ENCODE results near the gene DNM3. TPM values are rescaled to one million over a fixed set of nuclear protein-coding genes. Genes with fewer than 3 reads are reported as not detected.
"Not testable (repeated sequence)": the region's sequence is repeated elsewhere in the genome, so short reads cannot be mapped to it uniquely, and the experiment has no call there.

DNM3 gene
- total RNA-seq, 2 donors from 2014 or later: 4.7 to 4.9 TPM

DNA sequence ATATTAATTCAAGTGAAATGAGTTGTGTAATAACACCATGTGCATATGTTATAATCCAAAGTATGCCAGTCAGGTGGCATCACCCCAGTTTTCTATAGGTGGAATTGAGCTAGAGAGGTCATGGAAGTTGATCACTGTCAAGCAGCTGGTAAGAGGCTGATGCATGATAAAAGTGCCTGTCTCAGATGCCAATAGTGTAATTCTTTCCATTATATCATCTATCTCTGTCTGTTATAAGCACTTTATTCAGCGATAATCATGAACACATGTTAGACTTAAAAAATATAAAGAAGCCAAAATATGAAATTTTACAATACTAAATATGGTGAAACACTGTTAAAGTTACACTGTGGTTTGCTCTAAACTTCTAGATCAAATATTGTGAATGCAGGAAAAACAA lies 156.6 kb downstream of the DNM3 start:
- intact Hi-C loops (cut with DNase I): loop anchor here in 1 of 2 donors (10.0 kb wide), 1 partner anchor 353 kb away; no protein-coding TSS in a partner anchor

GRCh38 chr1:171998711-171999110 lies 157.4 kb downstream of the DNM3 start:
- intact Hi-C loops (cut with DNase I): loop anchor here in 1 of 2 donors (10.0 kb wide), 1 partner anchor 354 kb away; no protein-coding TSS in a partner anchor
- no peak for DNase-seq (ENCODE audit: low spot score)

More for the DNA sequence above, 156.6 kb downstream of the DNM3 start:
- DNase-seq (ENCODE audit: low spot score): no peak

- DNase-seq (ENCODE audit: low spot score): no peak
- intact Hi-C loops (cut with DNase I): loop anchor here (5.0 to 10.0 kb wide), 3 partner anchors 355 to 443 kb away; partner anchors contain the start of genes C1orf105 (in 1 of the 2) and PIGC (in 1 of the 2)
Observed at GRCh38 chr1:171999756-172000155, 158.5 kb downstream of the DNM3 start.

DNA sequence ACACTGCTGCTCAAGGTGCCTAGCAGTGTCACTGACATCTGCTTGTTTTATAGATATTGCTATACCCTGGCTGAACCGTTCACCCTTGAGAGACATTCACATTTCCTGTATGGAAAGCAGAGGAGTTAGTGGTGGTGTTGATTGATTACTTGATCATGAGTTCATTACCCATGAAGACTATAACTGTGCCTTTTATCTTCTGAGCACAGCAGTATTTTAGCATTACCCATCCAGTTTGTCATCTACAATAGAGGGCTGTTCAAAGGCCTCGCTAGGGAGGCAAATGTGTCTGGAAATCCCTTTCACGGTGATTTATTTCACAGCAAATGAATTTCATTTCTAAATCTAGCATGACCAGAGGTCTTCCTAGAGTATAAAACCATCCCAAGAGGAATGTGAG lies 160.0 kb downstream of the DNM3 start:
- intact Hi-C loops (cut with DNase I): loop anchor here (5.0 to 10.0 kb wide), 2 partner anchors 424 to 441 kb away; partner anchors contain the start of genes C1orf105 (in 1 of the 2) and PIGC (in 1 of the 2)
- DNase-seq (ENCODE audit: low spot score): no peak

GRCh38 chr1:172002725-172003345 lies 161.5 kb downstream of the DNM3 start:
- DNase-seq (ENCODE audit: low spot score): no peak
- intact Hi-C loops (cut with DNase I): loop anchor here (5.0 to 10.0 kb wide), 2 partner anchors 422 to 439 kb away; partner anchors contain the start of genes C1orf105 (in 1 of the 2) and PIGC (in 1 of the 2)

GRCh38 chr1:172003766-172004530 lies 162.7 kb downstream of the DNM3 start:
- no peak for DNase-seq (ENCODE audit: low spot score)
- intact Hi-C loops (cut with DNase I): loop anchor here (5.0 to 10.0 kb wide), 2 partner anchors 421 to 438 kb away; partner anchors contain the start of genes C1orf105 (in 1 of the 2) and PIGC (in 1 of the 2)

GRCh38 chr1:172004671-172005070 lies 163.4 kb downstream of the DNM3 start:
- DNase-seq (ENCODE audit: low spot score): no peak
- intact Hi-C loops (cut with DNase I): loop anchor here (5.0 to 10.0 kb wide), 2 partner anchors 420 to 438 kb away; partner anchors contain the start of genes C1orf105 (in 1 of the 2) and PIGC (in 1 of the 2)

DNA sequence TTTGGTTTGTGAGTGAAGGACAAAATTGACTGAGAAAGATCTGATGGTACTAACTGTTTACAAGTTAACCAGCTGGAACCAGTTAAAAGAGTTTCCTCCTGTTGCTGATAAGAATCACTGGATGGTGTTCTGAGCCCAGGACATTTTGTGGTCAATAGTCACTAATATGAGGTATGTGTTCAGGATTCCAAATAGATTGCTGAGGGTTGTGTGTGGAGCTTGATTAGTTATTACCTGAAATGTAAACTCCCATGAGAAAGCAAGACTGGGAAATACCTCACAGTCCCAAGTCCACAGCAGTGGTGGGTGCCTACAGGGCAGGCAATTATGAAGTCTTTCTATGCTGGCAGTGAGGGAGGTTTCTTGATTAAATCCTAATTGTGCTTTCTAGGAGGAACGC lies 164.6 kb downstream of the DNM3 start:
- intact Hi-C loops (cut with DNase I): loop anchor here in 1 of 2 donors (10.0 kb wide), 1 partner anchor 419 kb away; the partner anchor contains the start of gene C1orf105
- no peak for DNase-seq (ENCODE audit: low spot score)

- intact Hi-C loops (cut with DNase I): loop anchor here in 1 of 2 donors (10.0 kb wide), 1 partner anchor 418 kb away; the partner anchor contains the start of gene C1orf105
- no peak for DNase-seq (ENCODE audit: low spot score)
Observed at GRCh38 chr1:172006660-172007059, 165.4 kb downstream of the DNM3 start.

DNA sequence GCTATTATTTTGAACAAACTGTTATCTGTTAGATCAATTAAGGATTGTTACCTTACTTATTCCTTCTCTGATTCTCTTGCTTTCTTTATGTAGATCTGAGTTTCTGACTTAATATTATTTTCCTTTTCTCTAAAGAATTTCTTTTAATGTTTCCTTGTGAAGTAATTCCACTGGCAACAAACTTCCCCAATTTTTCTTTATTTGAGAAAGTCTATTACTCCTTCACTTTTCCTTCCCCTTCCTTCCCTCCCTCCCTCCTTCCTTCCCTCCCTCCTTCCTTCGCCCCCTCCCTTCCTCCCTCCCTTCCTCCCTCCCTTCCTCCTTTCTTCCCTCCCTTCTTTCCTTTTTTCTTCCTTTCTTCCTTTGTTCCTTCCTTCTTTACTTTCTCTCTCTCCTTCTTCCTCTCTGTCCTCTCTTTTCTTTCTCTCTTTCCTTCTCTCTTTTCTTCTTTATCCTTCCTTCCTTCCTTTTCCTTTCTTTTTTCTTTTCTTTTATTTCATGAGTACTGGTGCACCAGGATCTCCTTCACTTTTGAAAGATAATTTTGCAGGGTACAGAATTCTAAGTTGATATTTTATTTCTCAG lies 177.5 kb downstream of the DNM3 start:
- DNase-seq (ENCODE audit: low spot score): no peak
- intact Hi-C loops (cut with DNase I): no loop called here

- intact Hi-C loops (cut with DNase I): no loop called here
- no peak for DNase-seq (ENCODE audit: low spot score)
Observed at GRCh38 chr1:172019976-172020375, 178.7 kb downstream of the DNM3 start.

- intact Hi-C loops (cut with DNase I): no loop called here
Observed at GRCh38 chr1:172024516-172024915, 183.2 kb downstream of the DNM3 start.

GRCh38 chr1:172024944-172025738 lies 183.8 kb downstream of the DNM3 start:
- DNase-seq (ENCODE audit: low spot score); intact Hi-C loops (cut with DNase I): not testable (repeated sequence)

More at GRCh38 chr1:172024516-172024915, 183.2 kb downstream of the DNM3 start:
- no peak for DNase-seq (ENCODE audit: low spot score)

GRCh38 chr1:172040466-172040865 lies 199.2 kb downstream of the DNM3 start:
- intact Hi-C loops (cut with DNase I): loop anchor here in 1 of 2 donors (10.0 kb wide), 1 partner anchor 364 kb away; no protein-coding TSS in a partner anchor
- no peak for DNase-seq (ENCODE audit: low spot score)

DNA sequence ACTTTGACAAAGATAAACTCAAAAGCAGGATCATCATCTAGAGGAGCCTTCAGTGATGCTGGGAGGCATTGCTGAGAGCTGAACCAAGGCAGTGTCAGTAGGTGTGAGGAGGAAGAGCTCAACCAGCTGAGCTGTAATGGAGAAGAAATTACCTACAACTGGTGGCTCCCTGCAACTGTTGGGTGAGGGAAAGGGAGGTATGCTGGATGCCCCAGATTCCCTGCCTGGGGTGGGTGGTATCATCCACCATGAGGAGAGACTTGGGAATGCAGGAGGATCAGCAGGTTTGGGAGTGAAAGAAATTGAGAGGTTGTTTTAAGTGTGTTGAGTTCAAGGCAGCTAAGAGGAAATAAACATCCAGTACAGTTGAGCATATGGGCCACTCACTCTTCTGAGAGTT lies 199.8 kb downstream of the DNM3 start:
- intact Hi-C loops (cut with DNase I): loop anchor here in 1 of 2 donors (10.0 kb wide), 1 partner anchor 364 kb away; no protein-coding TSS in a partner anchor
- DNase-seq (ENCODE audit: low spot score): no peak

DNA sequence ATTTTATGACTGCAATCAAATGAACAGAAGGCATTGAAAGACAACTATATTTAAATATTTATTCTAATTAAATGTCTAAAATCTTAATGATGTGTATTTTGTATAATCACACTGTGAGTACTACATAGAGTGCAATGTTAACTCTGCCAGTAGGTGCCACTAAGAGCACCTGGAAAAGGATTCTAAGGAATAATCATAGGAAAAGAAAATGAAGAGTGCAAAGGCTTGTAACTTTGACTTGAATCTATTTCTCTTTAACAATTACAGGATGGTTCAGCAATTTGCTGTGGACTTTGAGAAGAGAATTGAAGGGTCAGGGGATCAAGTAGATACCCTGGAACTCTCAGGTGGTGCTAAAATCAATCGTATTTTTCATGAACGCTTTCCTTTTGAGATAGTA lies 200.4 kb downstream of the DNM3 start:
- DNase-seq (ENCODE audit: low spot score): no peak
- intact Hi-C loops (cut with DNase I): loop anchor here in 1 of 2 donors (10.0 kb wide), 1 partner anchor 363 kb away; no protein-coding TSS in a partner anchor

DNA sequence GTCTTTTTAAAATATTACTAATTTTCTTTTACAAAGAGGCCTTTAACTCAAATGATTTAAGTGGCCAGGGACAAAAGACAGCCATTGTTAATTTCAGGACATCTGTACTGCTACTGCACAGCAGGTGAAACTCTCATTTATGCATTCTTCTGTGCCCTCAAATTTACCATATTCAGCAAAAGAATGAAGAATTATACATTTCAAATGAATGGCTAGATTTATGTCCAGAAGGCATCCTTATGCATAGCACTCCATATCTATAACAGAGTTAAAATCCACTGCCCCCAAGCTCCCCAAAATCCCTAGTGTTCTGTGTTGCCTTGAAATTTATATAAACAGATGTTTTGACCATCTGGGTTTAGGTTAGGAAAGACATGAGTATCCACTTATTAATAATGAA lies 202.6 kb downstream of the DNM3 start:
- DNase-seq (ENCODE audit: low spot score): no peak
- intact Hi-C loops (cut with DNase I): loop anchor here in 1 of 2 donors (10.0 kb wide), 1 partner anchor 361 kb away; no protein-coding TSS in a partner anchor

GRCh38 chr1:172051898-172052297 lies 210.6 kb downstream of the DNM3 start:
- intact Hi-C loops (cut with DNase I): no loop called here
- no peak for DNase-seq (ENCODE audit: low spot score)
